Measurements from ENCODE around the gene UBAC2. TPM values are rescaled to one million over a fixed set of nuclear protein-coding genes. Genes with fewer than 3 reads are reported as not detected.

UBAC2 gene
- total RNA-seq, 3 donors from 2014 or later, result 57.4 to 74.2 (median 67.5) TPM

- TF ChIP-seq CTCF (IDR thresholded peaks at IDR 0.05), result no peak
- DNase-seq (no peak), ATAC-seq (no peak)
- Histone ChIP-seq H3K9me3 (no peaks in the 10 kb centered on the region), H3K4me1 (ENCODE audit: low read depth) (peaks cover 9% of the 10 kb centered on the region), H3K36me3 (ENCODE audit: low read depth) (no peaks in the 10 kb centered on the region), H3K4me3 (no peak overlapping the region)
- intact Hi-C loops (cut with DNase I, micrococcal nuclease), result no loop called here
Observed at GRCh38 chr13:99290894-99291293, 90.2 kb downstream of the UBAC2 start.

- no peaks in the 10 kb centered on the region for H3K9me3 ChIP-seq
- peaks cover 8% of the 10 kb centered on the region for H3K4me1 ChIP-seq (ENCODE audit: low read depth)
- DNase-seq, result no peak
- intact Hi-C loops (cut with DNase I, micrococcal nuclease), result no loop called here
- no peak overlapping the region for H3K4me3 ChIP-seq
- no peak for TF ChIP-seq CTCF (IDR thresholded peaks at IDR 0.05)
- no peaks in the 10 kb centered on the region for H3K36me3 ChIP-seq (ENCODE audit: low read depth)
- ATAC-seq, result no peak
Observed at GRCh38 chr13:99293178-99293577, 92.5 kb downstream of the UBAC2 start.

DNA sequence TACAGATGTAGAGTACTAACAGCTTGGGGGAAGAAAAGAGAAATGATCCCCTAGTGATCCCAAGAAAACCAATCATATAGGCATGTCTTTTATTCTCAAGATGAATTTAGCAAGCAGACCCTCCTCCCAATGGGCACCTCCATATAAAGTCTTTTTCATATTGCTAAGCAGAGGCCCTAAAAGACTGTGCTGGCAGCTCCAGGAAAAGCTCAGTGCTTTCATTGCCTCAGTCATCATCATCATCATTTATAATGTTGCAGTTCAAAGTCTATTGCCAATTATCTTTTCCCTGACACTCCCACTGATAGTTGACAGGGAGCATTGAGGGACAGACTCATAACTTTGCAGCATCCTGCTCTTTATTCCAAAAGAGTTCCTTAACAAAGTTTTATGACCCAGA, 93.5 kb downstream of the UBAC2 start:
- Histone ChIP-seq H3K36me3 (ENCODE audit: low read depth) (no peaks in the 10 kb centered on the region), H3K4me1 (ENCODE audit: low read depth) (peaks cover 8% of the 10 kb centered on the region), H3K4me3 (no peak overlapping the region), H3K9me3 (no peaks in the 10 kb centered on the region)
- DNase-seq (no peak), ATAC-seq (peak; percentile 90)
- no peak for TF ChIP-seq CTCF (IDR thresholded peaks at IDR 0.05)
- intact Hi-C loops (cut with DNase I, micrococcal nuclease), result no loop called here

DNA sequence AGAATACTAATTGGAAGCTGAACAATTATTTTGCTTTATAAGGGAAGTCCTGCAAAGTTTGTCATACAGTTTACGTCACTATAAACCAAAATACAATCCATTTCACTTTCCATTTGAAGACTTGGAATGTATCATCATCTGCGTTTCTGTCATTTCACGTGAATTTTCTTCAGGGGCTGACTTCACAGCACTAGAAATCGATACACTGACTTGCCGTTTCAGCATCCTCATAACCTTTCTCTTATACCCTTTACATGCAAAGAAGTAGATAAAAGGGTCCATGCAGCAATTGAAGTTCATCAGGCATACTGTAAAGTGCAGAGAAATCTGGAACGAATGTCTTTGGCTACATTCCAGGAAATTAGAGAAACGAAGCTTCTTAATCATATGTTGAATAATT, 94.3 kb downstream of the UBAC2 start:
- no peak for TF ChIP-seq CTCF (IDR thresholded peaks at IDR 0.05)
- no peaks in the 10 kb centered on the region for H3K36me3 ChIP-seq (ENCODE audit: low read depth)
- DNase-seq (no peak), ATAC-seq (no peak)
- intact Hi-C loops (cut with DNase I, micrococcal nuclease), result no loop called here
- H3K4me1 ChIP-seq (ENCODE audit: low read depth), result peaks cover 8% of the 10 kb centered on the region
- no peaks in the 10 kb centered on the region for H3K9me3 ChIP-seq
- no peak overlapping the region for H3K4me3 ChIP-seq

DNA sequence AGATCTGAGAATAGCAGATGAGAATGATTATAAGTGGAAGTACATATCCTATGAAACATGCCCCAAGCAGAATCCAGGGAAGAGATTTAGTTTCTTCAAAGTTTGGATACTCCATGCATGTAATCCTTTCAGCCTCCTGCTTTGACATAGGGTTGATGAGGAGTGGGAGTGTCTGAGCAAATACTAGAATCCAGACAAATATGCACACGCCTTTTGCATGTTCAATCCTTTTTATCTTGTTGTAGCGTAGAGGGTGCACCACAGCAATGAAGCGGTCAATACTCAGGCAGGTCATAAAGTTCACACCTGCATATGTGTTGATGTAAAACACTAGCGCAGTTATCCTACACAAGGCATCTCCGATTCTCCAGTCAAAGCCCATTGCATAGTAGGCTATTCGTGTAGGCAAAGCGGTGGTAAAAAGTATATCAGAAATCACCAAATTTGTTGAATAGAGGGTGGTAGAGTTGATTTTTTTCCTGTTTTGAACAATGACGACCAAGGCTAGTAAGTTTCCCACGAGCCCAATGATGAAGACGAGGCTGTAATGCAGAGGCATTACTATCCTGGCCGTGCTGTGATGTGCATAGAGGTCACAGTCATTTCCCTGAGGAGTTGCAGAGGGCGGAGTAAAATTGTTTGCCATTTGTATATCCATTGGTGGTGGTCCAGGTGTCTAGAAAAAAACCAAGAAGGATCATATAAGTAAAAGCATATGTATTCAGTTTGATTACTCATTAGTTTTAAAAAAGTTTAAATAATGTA, 95.0 kb downstream of the UBAC2 start:
- no peak for TF ChIP-seq CTCF (IDR thresholded peaks at IDR 0.05)
- intact Hi-C loops (cut with DNase I, micrococcal nuclease), result no loop called here
- DNase-seq (no peak), ATAC-seq (no peak)
- H3K9me3 ChIP-seq, result no peaks in the 10 kb centered on the region
- H3K4me3 ChIP-seq, result no peak overlapping the region
- no peaks in the 10 kb centered on the region for H3K36me3 ChIP-seq (ENCODE audit: low read depth)
- peaks cover 8% of the 10 kb centered on the region for H3K4me1 ChIP-seq (ENCODE audit: low read depth)
